GM19438 (cell line): ENCODE data around the gene C9orf40.
A peak's percentile ranks its signal among the peaks of the same experiment; 100 is the strongest.

ENCODE experiments used
- ATAC-seq: cut with Tn5 transposase; IDR thresholded peaks from one replicate; pipeline ENCODE4 v1.9.1; 2021; ENCODE audit warnings: low read depth; ENCODE audit not compliant: unreplicated experiment

Gene C9orf40, protein sequence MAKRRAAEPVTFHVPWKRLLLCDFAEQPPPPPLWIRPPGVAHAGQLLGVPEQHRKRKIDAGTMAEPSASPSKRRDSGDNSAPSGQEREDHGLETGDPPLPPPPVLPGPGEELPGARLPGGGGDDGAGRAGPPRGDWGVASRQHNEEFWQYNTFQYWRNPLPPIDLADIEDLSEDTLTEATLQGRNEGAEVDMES

DNA sequence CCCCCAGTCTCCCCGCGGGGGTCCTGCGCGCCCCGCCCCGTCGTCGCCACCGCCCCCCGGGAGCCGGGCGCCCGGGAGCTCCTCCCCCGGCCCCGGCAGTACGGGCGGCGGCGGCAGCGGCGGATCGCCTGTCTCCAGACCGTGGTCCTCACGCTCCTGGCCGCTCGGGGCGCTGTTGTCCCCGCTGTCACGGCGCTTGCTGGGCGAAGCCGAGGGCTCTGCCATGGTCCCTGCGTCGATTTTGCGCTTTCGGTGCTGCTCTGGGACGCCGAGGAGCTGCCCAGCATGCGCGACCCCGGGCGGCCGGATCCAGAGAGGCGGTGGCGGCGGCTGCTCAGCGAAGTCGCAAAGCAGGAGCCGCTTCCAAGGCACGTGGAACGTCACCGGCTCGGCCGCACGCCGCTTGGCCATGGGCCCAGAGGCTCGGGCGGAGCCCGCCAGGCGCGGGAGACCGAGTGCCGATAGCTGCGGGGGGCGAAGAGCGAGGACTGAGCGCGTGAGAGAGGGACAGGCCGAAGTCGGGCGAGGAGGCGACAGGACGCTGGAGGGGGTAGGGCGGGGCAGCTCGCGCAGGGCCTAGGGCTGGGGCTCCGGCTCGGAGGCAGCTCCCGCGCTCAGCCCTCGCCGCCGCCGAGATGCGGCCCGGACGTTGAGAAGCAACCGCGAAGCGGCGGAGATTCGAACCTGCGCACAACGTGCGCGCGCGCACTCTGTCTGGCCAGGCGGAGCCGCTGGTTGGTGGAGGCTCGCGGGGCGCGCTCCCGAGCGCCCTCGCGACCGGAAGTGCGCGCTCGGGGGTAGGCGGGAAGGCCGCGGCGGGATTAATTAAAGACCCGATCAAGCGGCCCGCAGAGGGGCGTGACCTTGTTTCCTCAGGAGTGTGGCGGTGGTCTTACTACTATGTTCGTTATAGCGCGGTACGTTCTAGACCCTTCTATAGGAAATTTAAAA, at the start of gene C9orf40:
Gene C9orf40 (minus strand): TSS at position 712 of the 951 bp plus-strand sequence. CDS start 301 bp downstream, at position 411.
- peak; percentile 86 for ATAC-seq

DNA sequence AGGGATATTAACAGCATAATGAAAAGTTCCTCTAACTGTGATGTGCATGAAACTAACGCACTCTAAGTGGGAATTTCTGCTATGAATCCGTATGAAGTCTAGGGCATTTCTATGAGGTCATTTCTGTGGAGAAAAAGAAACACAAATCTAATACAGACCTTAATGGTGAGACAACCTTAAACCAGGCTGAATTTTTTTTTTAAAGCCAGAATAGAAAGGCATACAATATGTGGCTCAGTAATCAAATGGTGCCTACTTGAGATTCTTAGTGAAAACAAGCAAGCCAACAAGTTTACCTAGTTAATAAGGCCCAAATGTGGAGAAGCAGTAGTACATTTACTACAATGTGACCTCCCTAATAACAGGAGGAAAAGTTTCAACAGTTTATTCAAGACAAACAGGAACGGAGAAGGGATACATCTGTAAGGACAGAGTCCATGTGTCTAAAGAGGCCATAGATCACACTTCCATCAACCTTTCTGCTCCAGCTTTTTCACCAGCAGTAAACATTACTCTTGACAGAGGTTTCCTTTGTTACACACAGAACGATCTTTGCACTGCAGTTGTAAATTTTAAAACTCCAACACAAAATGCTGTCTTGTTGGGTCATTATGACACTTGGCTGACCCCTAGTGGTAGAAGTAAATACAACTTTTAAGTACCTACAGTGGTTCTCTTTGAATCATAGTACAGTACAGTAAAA, 49.2 kb upstream of the C9orf40 start:
- ATAC-seq, result peak; percentile 85

DNA sequence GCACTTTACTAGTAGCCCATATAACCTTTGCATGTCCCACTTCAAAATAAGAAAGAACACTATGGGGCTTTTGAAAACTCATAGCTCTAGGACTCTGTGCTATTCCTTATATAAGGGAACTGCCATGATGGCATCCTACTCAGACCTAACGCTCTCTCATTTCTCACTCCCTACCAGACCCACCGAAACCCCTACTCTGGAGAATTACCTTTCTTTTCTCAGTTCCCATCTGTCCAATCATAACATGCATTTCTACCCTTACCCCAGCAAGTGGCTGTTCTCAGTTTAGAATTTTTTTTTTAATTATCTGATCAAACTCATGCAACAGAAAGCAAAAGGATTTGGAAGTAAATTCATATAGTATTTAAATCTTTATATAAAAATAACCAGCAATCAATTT, 48.1 kb upstream of the C9orf40 start:
- peak; percentile 58 for ATAC-seq

DNA sequence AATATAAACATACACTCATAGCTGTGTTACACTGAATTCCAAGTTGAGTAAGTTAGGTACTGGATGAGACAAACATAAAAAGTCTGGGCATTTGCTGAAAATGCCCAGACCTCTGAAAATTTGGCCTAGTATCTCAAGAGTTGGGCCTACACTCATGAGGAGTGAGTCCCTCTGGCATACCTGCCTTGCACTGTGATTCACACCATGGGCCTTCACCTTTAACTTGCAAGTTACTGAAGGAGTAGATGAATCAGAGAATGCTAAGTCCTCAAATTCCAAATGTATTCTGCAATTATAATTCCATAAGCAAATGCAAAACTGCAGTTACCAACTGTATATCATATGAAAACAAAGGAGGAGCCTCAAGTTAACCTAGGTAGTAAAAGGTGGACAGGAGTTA, 32.3 kb upstream of the C9orf40 start:
- ATAC-seq, result no peak

DNA sequence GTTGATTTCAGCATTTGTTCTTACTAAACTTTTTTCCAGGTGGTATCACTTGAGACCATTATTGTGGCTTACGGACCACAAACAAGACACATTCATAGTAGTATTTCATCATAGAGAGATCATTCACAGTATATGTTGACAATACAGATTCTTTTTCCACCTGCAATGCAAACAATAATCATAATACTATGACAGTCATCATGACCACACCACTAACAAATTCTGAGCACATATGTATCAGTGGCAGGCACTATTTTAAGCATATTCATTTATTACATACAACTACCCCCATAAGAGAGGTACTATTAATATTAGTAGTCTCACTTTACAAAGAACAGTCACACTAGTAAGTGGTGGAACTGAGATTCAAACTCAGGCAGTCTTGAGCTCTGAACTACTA, 31.0 kb upstream of the C9orf40 start:
- no peak for ATAC-seq

DNA sequence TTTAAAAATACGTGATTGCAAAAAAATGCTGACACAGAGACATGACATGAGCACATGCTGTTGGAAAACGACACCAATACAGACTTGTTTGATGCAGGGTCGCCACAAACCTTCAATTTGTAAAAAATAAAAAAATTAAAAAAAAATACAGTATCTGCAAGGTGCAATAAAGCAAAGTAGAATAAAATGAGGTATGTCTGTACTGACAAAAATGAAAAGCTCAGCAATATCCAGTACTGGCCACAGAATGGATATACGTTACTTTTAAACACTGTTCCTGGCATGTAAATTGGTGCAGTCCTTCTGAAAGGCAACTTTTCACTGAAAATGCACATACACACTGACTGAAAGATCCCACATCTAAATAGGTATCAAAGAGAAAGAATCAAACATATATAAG, 27.1 kb upstream of the C9orf40 start:
- ATAC-seq, result no peak

DNA sequence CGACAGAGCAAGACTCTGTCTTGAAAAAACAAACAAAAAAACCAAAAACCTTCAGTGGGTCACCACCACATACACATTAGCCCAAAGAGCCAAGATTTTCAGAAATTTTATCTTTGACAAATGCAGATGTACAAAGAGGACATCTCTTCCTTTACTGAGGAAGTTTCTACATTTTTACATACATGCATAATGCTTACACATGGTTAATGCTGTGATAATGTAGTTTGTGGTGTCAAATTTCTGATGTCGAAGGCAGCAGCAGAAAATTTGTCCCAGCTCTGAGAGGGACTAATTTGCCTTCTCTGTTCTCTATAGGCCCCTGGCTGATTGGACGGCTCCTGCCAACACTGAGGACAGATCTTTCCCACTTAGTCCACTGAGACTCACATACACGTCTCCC, 24.6 kb upstream of the C9orf40 start:
- no peak for ATAC-seq

DNA sequence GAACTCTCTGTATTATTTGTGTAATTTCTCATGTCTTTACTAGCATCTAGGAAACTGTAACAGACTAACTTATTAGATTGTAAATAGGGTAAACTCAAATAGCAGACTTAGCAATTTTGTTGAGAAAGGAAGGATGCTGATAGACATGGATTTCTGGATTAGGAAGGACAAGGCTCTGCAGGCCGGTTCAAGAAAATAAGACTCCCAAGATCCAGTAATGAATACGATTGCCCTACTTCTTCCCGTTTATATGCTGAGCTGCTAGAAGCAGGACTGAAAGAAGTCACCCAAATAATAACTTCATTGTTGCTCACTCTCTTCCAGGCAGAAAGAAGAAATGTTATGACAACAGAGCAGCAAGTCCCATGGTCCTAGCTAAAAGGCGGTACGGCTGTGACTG, 22.8 kb upstream of the C9orf40 start:
- ATAC-seq, result no peak

DNA sequence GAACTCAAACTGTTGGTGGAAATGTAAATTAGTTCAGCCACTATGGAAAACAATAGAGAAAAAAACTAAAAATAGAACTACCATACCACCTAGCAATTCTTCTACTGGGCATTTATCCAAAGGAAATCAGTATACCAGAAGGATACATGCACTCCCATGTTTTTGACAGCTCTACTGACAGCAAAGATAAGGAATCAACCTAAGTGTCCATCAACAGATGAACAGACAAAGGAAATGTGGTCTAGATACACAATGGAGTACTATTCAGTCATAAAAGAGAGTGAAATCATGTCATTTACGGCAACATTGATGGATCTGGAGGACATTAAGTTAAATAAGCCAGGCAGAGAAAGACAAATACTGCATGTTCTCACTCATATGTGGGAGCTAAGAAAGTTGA, 21.8 kb upstream of the C9orf40 start:
- ATAC-seq, result no peak

DNA sequence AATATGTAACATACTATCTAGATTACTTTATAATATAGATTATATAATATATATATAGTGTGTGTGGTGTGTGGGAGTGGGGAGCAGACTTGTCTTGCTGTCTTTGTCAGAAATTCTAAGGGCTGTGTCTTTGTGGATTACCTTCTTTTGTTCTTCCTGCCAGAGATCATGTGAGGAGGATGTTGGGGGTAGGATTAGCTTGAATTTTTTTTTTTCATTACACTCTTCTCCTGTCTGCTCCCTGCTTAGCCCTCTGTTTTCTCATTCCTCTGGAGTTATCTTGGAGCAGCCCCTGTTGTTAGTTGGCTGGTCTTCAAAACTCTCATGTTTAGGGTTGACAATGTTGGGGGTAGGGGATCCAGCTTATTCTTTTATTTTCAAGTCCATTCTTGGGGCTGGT, 21.0 kb upstream of the C9orf40 start:
- ATAC-seq, result no peak

DNA sequence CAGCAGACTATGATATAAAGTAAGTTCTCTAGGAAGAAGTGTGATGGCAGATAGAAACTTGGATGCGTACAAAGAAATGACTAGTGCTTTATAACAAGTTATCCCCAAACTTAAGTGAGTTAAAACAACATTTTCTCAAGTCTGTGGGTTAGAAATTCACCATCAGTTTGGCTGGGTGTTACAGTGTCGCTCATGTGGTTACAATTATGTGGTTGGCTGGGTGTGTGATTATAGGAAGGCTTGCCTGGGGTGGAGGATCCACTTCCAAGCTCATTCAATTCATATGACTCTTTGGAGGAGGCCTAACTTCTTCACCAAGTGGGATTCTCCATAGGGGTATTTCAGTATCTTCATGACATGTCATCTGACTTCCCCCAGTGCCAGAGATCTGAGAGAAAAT, 10.3 kb upstream of the C9orf40 start:
- no peak for ATAC-seq

DNA sequence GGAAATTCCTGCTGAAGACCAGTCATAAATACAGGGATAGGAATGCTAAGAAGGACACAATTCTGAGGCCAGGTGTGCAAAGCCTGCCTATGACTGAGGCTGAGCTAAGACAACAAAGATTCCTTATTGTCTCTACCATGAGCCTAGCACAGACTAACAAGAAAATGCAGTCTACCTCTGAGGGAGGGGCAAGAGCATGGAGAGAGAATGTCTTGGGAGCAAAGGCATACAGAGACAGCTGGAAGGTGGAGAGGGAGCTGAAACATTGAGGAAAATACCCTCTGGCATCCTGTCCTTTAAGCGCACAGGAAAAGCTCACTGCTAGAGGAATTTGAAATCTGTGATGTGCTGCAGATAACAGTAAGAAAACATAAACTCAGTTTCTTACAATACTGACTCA, 8.8 kb upstream of the C9orf40 start:
- ATAC-seq, result no peak

DNA sequence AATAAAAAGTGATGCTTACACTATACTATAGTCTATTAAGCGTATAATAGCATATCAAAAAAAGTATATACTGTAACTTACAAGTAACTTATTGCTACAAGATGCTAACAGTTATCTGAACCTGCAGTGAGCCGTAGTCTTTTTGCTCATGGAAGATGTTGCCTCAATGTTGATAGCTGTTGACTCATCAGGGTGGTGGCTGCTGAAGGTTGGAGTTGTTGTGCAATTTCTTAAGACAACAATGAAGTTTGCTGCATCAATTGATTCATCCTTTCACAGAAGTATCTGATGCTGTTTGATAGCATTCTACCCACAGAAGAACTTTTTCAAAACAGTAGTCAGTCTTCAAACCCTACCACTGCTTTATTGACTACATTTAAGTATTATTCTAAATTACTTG, 7.8 kb upstream of the C9orf40 start:
- no peak for ATAC-seq

DNA sequence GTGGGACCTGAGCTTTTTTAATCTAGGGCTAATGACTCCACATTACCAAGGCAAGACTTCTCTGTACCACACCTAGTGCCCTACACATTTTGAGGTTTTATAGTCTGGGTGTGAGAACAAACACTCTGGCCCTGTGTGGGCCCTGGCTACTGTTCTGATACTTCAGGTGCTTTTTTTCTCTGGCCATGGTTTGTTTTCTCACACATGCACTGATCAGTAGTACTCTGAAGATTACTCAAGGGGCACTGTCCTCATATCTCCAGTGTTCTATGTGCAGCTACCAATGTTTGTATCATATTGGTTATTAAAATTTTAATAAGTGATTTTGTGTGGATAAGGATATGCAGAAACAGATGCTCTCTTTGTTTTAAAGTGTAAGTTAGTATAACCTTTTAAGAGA, 5.9 kb upstream of the C9orf40 start:
- no peak for ATAC-seq

DNA sequence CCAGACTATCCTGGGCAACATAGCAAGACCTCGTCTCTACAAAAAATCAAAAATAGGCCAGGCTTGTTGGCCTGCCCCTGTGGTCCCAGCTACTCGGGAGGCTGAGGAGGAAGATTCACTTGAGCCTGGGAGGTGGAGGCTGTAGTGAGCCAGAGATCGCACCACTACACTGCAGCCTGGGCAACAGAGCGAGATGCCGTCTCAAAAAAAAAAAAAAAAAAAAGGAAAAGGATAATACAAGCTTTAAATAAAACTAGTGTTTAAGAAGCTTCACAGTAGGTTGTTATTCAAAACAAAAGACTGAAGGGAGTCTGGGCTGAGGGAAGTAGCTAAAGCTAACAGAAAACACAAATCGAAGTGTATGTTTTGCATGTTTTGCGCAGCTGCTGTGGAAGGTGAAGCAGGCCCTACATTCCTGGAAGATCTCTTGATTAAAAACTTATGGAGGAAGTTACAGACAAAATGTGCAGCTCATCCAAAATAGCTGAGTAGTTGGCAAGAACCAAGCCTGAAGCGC, 581 bp upstream of the C9orf40 start:
- peak; percentile 6 for ATAC-seq

DNA sequence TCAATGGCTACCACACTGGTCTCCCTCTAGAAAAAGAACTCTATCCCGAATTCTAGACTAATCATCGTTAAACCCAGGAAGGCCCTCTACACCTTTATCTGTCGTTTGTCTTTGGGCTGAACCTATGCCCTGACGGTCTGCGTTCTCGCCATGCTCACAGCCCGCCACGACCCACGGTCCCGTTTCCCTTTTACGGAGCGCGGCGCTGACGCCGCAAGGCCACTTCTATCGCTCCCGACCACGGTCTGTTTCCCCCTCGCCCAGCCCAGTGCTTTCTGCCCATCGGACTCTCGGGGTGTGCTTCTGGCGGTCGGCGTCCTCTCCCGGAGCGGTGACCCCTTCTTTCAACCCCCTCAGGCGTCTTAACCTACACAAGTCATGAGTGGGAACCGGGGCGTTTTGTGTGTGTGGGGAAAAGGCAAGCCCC, 974 bp downstream of the C9orf40 start:
- ATAC-seq, result peak; percentile 20

DNA sequence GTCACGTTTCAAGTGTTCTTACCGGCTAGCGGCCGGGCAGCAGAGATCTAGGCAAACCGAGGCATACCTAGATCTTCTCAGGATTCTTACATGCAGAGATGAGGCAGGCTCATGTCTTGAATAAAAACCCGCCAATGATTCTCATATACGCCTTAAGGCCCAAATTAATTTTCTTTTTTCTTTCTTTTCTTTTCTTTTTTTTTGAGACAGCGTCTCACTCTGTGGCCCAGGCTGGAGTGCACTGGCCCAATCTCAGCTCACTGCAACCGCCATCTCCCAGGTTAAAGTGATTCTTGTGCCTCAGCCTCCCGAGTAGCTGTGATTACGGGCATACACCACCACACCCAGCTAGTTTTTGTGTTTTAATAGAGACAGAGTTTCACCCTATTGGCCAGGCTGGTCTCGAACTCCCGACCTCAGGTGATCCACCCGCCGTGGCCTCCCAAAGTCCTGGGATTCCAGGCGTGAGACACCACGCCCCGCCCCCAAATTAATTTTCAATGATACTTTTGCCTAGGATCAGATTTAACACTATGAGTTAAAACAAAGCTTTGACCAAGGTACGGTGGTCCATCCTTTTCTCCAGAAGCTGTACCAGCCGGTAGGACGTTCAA, 1.5 kb downstream of the C9orf40 start:
- no peak for ATAC-seq

DNA sequence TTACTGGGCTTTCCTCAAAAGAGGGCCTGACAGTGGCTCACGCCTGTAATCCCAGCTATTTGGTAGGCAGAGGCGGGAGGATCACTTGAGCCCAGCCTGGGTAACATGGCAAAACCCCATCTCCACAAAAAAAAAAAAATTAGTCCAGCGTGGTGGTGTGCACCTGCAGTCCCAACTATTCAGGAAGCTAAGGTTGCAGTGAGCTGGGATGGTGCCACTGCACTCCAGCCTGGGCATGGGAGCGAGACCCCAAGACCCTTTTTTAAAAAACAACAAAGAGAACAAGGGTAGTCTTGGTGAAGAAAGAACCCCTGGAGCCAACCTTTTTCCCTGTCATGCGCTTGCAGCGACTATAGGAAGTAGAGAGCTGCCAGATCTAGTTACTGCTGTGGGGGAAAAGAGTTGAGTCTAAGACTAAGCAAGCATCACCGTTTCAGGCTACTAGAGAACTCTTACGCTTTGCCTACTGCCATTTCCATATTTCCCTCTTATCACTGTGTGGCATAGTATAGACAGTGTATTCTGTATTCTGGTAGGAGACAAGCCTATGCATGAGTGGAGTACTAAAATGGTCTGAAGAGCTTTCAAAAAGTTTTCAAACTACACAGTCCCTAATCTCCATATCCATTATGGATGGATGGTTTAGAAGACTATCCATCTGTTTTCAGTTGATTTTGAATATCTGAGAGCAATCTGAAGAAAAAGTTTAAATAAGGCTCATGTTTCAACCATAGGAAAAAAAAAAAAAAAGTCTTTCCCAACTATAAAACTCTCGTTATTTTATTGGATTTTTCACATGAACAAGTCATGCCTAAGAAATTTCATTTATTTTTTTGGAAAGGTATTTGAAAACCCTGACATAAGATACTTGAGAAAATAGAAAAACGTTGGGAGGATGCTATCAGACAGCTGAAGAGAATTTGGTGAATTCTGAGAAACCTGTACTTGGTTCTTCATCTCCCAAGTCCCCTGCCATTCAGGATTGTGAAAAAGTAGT, 2.6 kb downstream of the C9orf40 start:
- ATAC-seq, result no peak

DNA sequence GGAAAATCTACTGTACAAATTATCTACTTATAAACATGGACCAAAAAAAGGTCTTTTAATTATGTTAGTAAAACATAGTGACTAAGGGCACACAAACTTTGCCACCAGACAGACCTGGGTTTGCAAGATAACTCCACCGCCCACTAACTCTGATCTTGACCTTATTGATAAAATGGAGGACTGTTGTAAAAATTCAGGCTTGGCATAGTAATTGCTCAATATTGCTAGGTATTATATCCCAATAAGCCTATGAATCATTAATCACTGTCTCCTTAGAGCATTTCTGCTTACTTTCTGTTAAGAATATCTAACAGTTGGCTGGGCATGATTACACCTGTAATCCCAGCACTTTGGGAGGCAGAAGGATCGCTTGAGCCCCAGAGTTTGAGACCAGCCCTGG, 3.8 kb downstream of the C9orf40 start:
- no peak for ATAC-seq

DNA sequence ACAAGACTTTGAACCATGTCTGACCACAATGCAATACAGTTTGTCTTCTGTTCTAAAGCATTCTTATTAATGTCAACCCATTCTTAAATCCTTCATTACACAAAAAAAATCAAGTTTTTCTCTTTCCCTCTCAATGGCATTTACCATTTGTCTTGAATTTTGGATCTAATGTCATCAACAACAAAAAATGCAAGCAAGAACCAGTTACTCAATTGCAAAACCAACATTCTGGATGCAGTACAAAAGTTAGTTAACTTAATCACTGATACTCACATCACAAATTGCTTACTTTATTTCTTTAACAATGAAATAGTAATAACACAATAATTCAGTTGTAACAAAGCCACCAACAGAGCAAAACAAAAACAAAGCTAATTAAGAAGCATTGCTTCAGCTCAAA, 6.0 kb downstream of the C9orf40 start:
- ATAC-seq, result no peak
